HepG2 (cell line): ENCODE data around the gene MPI. TPM values are rescaled to one million over a fixed set of nuclear protein-coding genes. Genes with fewer than 3 reads are reported as not detected.
A peak's percentile ranks its signal among the peaks of the same experiment; 100 is the strongest.

Source experiments
- ARID3A ChIP-seq: IDR thresholded peaks from 2 replicates; pipeline ENCODE4 v1.6.1; 2012; ENCODE audit warnings: low read depth, low read length, improper control_type of control experiment
- CCDC6 ChIP-seq: sonication (generic); formaldehyde crosslinking; IDR thresholded peaks from 2 replicates; pipeline ENCODE4 v1.8.1; 2022; ENCODE audit warnings: mild to moderate bottlenecking, missing genetic modification reagents, moderate library complexity
- CERS6 ChIP-seq: sonication (generic); formaldehyde crosslinking; IDR thresholded peaks from 2 replicates; pipeline ENCODE4 v1.5.0; 2020; ENCODE audit warnings: missing genetic modification reagents
- FOXP4 ChIP-seq: sonication (generic); formaldehyde crosslinking; IDR thresholded peaks from 2 replicates; pipeline ENCODE4 v1.4.0; 2020; ENCODE audit warnings: missing genetic modification reagents
- MTA1 ChIP-seq: sonication (generic); formaldehyde crosslinking; IDR thresholded peaks from 2 replicates; pipeline ENCODE4 v1.4.0; 2020; ENCODE audit warnings: missing genetic modification reagents, mild to moderate bottlenecking, borderline replicate concordance
- NPAS2 ChIP-seq: sonication (generic); formaldehyde crosslinking; IDR thresholded peaks from 2 replicates; pipeline ENCODE4 v1.8.0; 2022; ENCODE audit warnings: mild to moderate bottlenecking, missing genetic modification reagents, borderline replicate concordance
- PHF5A ChIP-seq: IDR thresholded peaks from one replicate; pipeline ENCODE4 v1.6.1; 2018; ENCODE audit warnings: low read depth, missing genetic modification reagents; ENCODE audit not compliant: unreplicated experiment
- RFXAP ChIP-seq: sonication (generic); formaldehyde crosslinking; IDR thresholded peaks from 2 replicates; pipeline ENCODE4 v1.4.0; 2020; ENCODE audit warnings: missing genetic modification reagents, borderline replicate concordance
- TGIF2 ChIP-seq: IDR thresholded peaks from 2 replicates; pipeline ENCODE4 v1.6.1; 2016; ENCODE audit warnings: control low read depth, missing compliant biosample characterization
- YEATS4 ChIP-seq: sonication (generic); formaldehyde crosslinking; IDR thresholded peaks from 2 replicates; pipeline ENCODE4 v1.4.0; 2020; ENCODE audit warnings: missing genetic modification reagents, borderline replicate concordance
- ZFX ChIP-seq: sonication (generic); formaldehyde crosslinking; IDR thresholded peaks from 2 replicates; pipeline ENCODE4 v1.4.0; 2020; ENCODE audit warnings: mild to moderate bottlenecking, low read depth, missing genetic modification reagents, moderate library complexity
- ZHX1 ChIP-seq: sonication (generic); formaldehyde crosslinking; IDR thresholded peaks from 2 replicates; pipeline ENCODE4 v1.8.1; 2022; ENCODE audit warnings: low read depth, mild to moderate bottlenecking, missing genetic modification reagents
- ZKSCAN5 ChIP-seq: sonication (generic); formaldehyde crosslinking; IDR thresholded peaks from 2 replicates; pipeline ENCODE4 v1.5.1; 2020; ENCODE audit warnings: mild to moderate bottlenecking, missing genetic modification reagents
- ZNF639 ChIP-seq: conservative IDR thresholded peaks from 2 replicates; pipeline ENCODE4 v1.6.1; 2018; ENCODE audit warnings: missing genetic modification reagents
- ZNF879 ChIP-seq: sonication (generic); formaldehyde crosslinking; IDR thresholded peaks from 2 replicates; pipeline ENCODE4 v1.8.1; 2023; ENCODE audit warnings: missing genetic modification reagents
- ZSCAN21 ChIP-seq: sonication (generic); formaldehyde crosslinking; IDR thresholded peaks from 2 replicates; pipeline ENCODE4 v1.8.0; 2022; ENCODE audit warnings: mild to moderate bottlenecking, missing genetic modification reagents, moderate library complexity, borderline replicate concordance
- ZSCAN9 ChIP-seq: IDR thresholded peaks from 2 replicates; pipeline ENCODE4 v1.6.1; 2016; ENCODE audit warnings: borderline replicate concordance
- polyA plus RNA-seq, 8 experiments: library from polyadenylated mRNA; depleted of rRNA in 3 of 8; stranded (reverse) in 7 of 8; unstranded in 1 of 8; fragments of >200 nt; fragmentation: Illumina TruSeq in 4 of 8; extraction: Trizol in 4 of 8; gene quantifications; 2 replicates each; pipeline versions ENCODE4 v1.2.1 to v1.2.3, GENCODE V29; 2011 to 2016; ENCODE audit warnings: low read depth in 4 of 8, missing spikeins in 1 of 8, mixed read lengths in 1 of 8; ENCODE audit not compliant: insufficient read depth in 1 of 8
- total RNA-seq, 5 experiments: library from RNA; depleted of rRNA; stranded (reverse); fragments of >200 nt; fragmentation: Illumina TruSeq; extraction: Trizol; gene quantifications; 2 replicates each; pipeline ENCODE4 v1.2.3, GENCODE V29; 2016; ENCODE audit warnings: low read depth in 1 of 5

MPI gene
- total and polyA plus RNA-seq, 2 of the 13 experiments (the other 11 are each of a cell fraction or from before 2014, with no cell fraction given) = 36.9 to 63.5 TPM

- no peak for TF ChIP-seq CERS6
- no peak for TF ChIP-seq ARID3A
- TF ChIP-seq TGIF2 (CRISPR knock-in tag) = no peak
- peak; percentile 79 for TF ChIP-seq YEATS4 (CRISPR knock-in tag)
- peak; percentile 58; the same call in 1 of the 2 replicates for TF ChIP-seq ZNF639 (CRISPR knock-in tag)
- TF ChIP-seq NPAS2 (CRISPR knock-in tag) = no peak
- 0 out of 2 replicates have a peak, but pooled peaks have one; percentile 43 for TF ChIP-seq RFXAP
- peak; percentile 49; the same call in 1 of the 2 replicates for TF ChIP-seq CCDC6 (CRISPR knock-in tag)
- TF ChIP-seq ZKSCAN5 (CRISPR knock-in tag) = no peak
- TF ChIP-seq ZSCAN21 (CRISPR knock-in tag) = 0 out of 2 replicates have a peak, but pooled peaks have one; percentile 68
- peak; percentile 29 for TF ChIP-seq PHF5A
- no peak for TF ChIP-seq FOXP4 (CRISPR knock-in tag)
- TF ChIP-seq ZFX (CRISPR knock-in tag) = peak; percentile 83
- TF ChIP-seq ZNF879 (CRISPR knock-in tag) = no peak
- no peak for TF ChIP-seq MTA1
- no peak for TF ChIP-seq ZSCAN9 (CRISPR knock-in tag)
- peak; percentile 61; the same call in 1 of the 2 replicates for TF ChIP-seq ZHX1
Measured at GRCh38 chr15:74906450-74907162, 16.8 kb downstream of the MPI start, which contains the start of gene FAM219B (continued).
